SK-N-SH (cell line): ENCODE measurements around the gene GPR119. TPM values are rescaled to one million over a fixed set of nuclear protein-coding genes. Genes with fewer than 3 reads are reported as not detected.
"Not testable (repeated sequence)": the region's sequence is repeated elsewhere in the genome, so short reads cannot be mapped to it uniquely, and the experiment has no call there.

ENCODE experiments used
- CTCF ChIA-PET: fragments of 300-600, 350-600 bp; formaldehyde crosslinking; extraction: SDS; loops from one replicate; lab custom pipeline; 2021; lab: Yijun Ruan, JAX
- POLR2A ChIA-PET: fragments of 350-600 bp; sonication (Branson Sonifier 250); formaldehyde crosslinking; extraction: SDS; loops from one replicate; lab custom pipeline; 2020; ENCODE audit warnings: antibody characterized with exemption, inconsistent platforms; lab: Yijun Ruan, JAX
- DNase-seq: peaks from one replicate; pipeline ENCODE4 v3.0.0; 2012
- H2AFZ ChIP-seq: fragments of 200-600 bp; sonication (generic); 2 replicates; pipeline ENCODE4 v1.8.1; 2016; ENCODE audit warnings: antibody characterized with exemption, mild to moderate bottlenecking, low read depth
- H3F3A ChIP-seq: fragments of 200-600 bp; sonication (generic); replicated peaks from 2 replicates; pipeline ENCODE3; 2016; ENCODE audit warnings: antibody characterized with exemption, mild to moderate bottlenecking; ENCODE audit not compliant: insufficient read depth
- H3K27ac ChIP-seq, 2 experiments: fragments of 200-500 bp in 1 of 2; fragments of 200-600 bp in 1 of 2; sonication (Bioruptor generic) in 1 of 2; sonication (generic), shearing (Covaris generic) in 1 of 2; 2 replicates each; pipeline versions ENCODE4 v1.5.1 to v1.6.1; 2014 to 2016; ENCODE audit warnings: low read depth in 2 of 2, inconsistent platforms in 1 of 2, low read length in 1 of 2, mild to moderate bottlenecking in 1 of 2, mixed read lengths in 1 of 2
- H3K27me3 ChIP-seq: fragments of 200-600 bp; sonication (generic), shearing (Covaris generic); 2 replicates; pipeline ENCODE4 v1.6.1; 2016; ENCODE audit warnings: mixed run types; ENCODE audit not compliant: insufficient read depth
- H3K36me3 ChIP-seq, 2 experiments: fragments of 200-500 bp in 1 of 2; fragments of 200-600 bp in 1 of 2; sonication (Bioruptor generic) in 1 of 2; sonication (generic) in 1 of 2; replicated peaks in 1 of 2; 2 replicates each; pipeline versions ENCODE3 to v1.5.1; 2014 to 2016; ENCODE audit warnings: low read length in 1 of 2, mild to moderate bottlenecking in 1 of 2; ENCODE audit not compliant: insufficient read depth in 2 of 2, control insufficient read depth in 1 of 2
- H3K4me1 ChIP-seq, 2 experiments: fragments of 200-500 bp in 1 of 2; fragments of 200-600 bp in 1 of 2; sonication (Bioruptor generic) in 1 of 2; sonication (generic), shearing (Covaris generic) in 1 of 2; 2 replicates each; pipeline versions ENCODE4 v1.5.1 to v1.6.1; 2014 to 2016; ENCODE audit warnings: low read depth in 1 of 2, low read length in 1 of 2, mixed run types in 1 of 2; ENCODE audit not compliant: insufficient read depth in 2 of 2, control insufficient read depth in 1 of 2
- H3K4me2 ChIP-seq: fragments of 200-600 bp; sonication (generic), shearing (Covaris generic); 2 replicates; pipeline ENCODE4 v1.6.1; 2017; ENCODE audit warnings: mixed run types
- H3K4me3 ChIP-seq, 2 experiments: fragments of 200-500 bp in 1 of 2; fragments of 200-600 bp in 1 of 2; sonication (Bioruptor generic) in 1 of 2; sonication (generic), shearing (Covaris generic) in 1 of 2; 2 replicates each; pipeline versions ENCODE4 v1.5.1 to v1.8.1; 2014 to 2016; ENCODE audit warnings: low read depth in 2 of 2, inconsistent platforms in 1 of 2, low read length in 1 of 2, mild to moderate bottlenecking in 1 of 2, mixed read lengths in 1 of 2, moderate library complexity in 1 of 2
- H3K79me2 ChIP-seq: fragments of 200-600 bp; sonication (generic); 2 replicates; pipeline ENCODE4 v1.8.1; 2017; ENCODE audit warnings: mild to moderate bottlenecking; ENCODE audit not compliant: insufficient read depth
- H3K9ac ChIP-seq: fragments of 200-600 bp; sonication (generic); 2 replicates; pipeline ENCODE4 v1.6.1; 2017; ENCODE audit warnings: mixed run types
- H3K9me2 ChIP-seq: fragments of 200-600 bp; sonication (generic); 2 replicates; pipeline ENCODE4 v1.6.1; 2017; ENCODE audit warnings: mixed run types
- H3K9me3 ChIP-seq: fragments of 200-600 bp; sonication (generic); 2 replicates; pipeline ENCODE4 v1.6.1; 2017; ENCODE audit warnings: mixed run types, mild to moderate bottlenecking, moderate library complexity
- H4K20me1 ChIP-seq: fragments of 200-600 bp; sonication (generic); 2 replicates; pipeline ENCODE4 v1.6.1; 2017; ENCODE audit warnings: mild to moderate bottlenecking, mixed run types; ENCODE audit not compliant: insufficient read depth
- ELF1 ChIP-seq: IDR thresholded peaks from 2 replicates; pipeline ENCODE4 v1.4.0; 2012
- GABPA ChIP-seq: IDR thresholded peaks from 2 replicates; pipeline ENCODE4 v1.4.0; 2012; ENCODE audit warnings: low read depth, mild to moderate bottlenecking
- NFIC ChIP-seq: IDR thresholded peaks from 2 replicates; pipeline ENCODE4 v1.4.0; 2012; ENCODE audit warnings: borderline replicate concordance
- NRF1 ChIP-seq: IDR thresholded peaks from 2 replicates; pipeline ENCODE4 v1.6.1; 2012; ENCODE audit warnings: low read depth, mild to moderate bottlenecking, low read length
- POLR2AphosphoS5 ChIP-seq: IDR thresholded peaks from 2 replicates; pipeline ENCODE4 v1.6.1; 2012; ENCODE audit warnings: low read depth, low read length
- RCOR1 ChIP-seq: fragments of 150-350 bp; IDR thresholded peaks from 2 replicates; pipeline ENCODE4 v1.6.1; 2017; ENCODE audit warnings: antibody characterized with exemption, low read length
- RFX5 ChIP-seq: IDR thresholded peaks from 2 replicates; pipeline ENCODE4 v1.6.1; 2012; ENCODE audit warnings: mild to moderate bottlenecking, improper control_type of control experiment, low read length
- RXRA ChIP-seq: IDR thresholded peaks from 2 replicates; pipeline ENCODE4 v1.4.0; 2012; ENCODE audit warnings: low read depth, mild to moderate bottlenecking, borderline replicate concordance
- WGBS: methylation state at CpG from one replicate; pipeline ENCODE4 v1.1.6; 2017; ENCODE audit warnings: low lambda C conversion rate; 5-methylcytosine and 5-hydroxymethylcytosine counted together
- polyA plus RNA-seq, 3 experiments: library from polyadenylated mRNA; depleted of rRNA; stranded (reverse); fragments of >200 nt; gene quantifications; 2 replicates each; pipeline ENCODE4 v1.2.3, GENCODE V29; 2012
- TF ChIP-seq, protein P1 (sequence below): IDR thresholded peaks from 2 replicates; pipeline ENCODE4 v1.4.0; 2012; ENCODE audit warnings: low read depth, borderline replicate concordance
- TF ChIP-seq, protein P2 (sequence below): IDR thresholded peaks from 2 replicates; pipeline ENCODE4 v1.6.1; 2012; ENCODE audit warnings: mild to moderate bottlenecking, low read depth, low read length, moderate library complexity

The GPR119 gene
- polyA plus RNA-seq, 1 of the 3 experiments (the other 2 are of a cell fraction) = not detected

DNA sequence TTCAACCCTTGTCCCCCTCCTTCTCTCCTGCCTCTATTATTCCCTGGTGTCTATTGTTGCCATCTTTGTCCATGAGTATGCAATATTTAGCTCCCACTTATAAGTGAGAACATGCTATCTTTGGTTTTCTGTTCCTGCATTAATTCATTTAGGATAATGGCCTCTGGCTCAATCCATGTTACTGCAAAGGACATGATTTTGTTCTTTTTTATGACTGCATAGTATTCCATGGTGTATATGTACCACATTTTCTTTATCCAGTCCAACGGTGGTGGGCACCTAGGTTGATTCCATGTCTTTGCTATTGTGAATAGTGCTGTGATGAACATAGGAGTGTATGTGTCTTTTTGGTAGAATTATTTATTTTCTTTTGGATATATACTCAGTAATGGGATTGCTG, 33.4 kb downstream of the GPR119 start:
- H3K4me2 ChIP-seq, H3K27ac ChIP-seq, H3K9me2 ChIP-seq, H4K20me1 ChIP-seq, H3K4me1 ChIP-seq, H3K9me3 ChIP-seq, DNase-seq, POLR2A ChIA-PET, H3K4me3 ChIP-seq, H3K79me2 ChIP-seq, H3K9ac ChIP-seq, H3F3A ChIP-seq, H2AFZ ChIP-seq, H3K27me3 ChIP-seq: not testable (repeated sequence)
- CTCF ChIA-PET = interaction anchor here (1.2 kb wide), 1 partner anchor 42 kb away, joined by 3 read pairs; no protein-coding TSS in a partner anchor
- WGBS = 39% methylated on average over 1 of the region's 1 CpG
- peaks cover 13 to 20% of the 10 kb centered on the region in 2 experiments for H3K36me3 ChIP-seq

DNA sequence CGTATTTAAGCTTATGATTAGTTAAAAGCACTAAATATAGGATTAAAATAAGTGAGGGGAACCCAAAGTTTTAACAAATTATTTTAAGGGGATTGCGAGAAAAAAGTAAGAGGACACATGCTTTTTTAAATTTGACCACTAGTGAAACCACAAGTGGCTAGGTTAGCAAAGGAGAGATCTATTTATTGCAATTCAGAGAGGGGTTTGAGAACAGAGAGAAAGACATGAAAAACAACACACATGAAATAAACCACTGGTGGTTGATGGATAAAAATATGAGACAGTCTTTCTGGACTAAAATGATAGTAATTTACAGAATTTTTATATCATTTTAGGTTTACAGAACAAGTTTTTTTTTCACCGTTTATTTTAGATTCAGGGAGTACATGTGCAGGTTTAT, 33.9 kb downstream of the GPR119 start:
- TF ChIP-seq, protein P1, sequence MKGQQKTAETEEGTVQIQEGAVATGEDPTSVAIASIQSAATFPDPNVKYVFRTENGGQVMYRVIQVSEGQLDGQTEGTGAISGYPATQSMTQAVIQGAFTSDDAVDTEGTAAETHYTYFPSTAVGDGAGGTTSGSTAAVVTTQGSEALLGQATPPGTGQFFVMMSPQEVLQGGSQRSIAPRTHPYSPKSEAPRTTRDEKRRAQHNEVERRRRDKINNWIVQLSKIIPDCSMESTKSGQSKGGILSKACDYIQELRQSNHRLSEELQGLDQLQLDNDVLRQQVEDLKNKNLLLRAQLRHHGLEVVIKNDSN = no peak
- TF ChIP-seq GABPA (no peak), RCOR1 (no peak), RFX5 (no peak), NRF1 (no peak), NFIC (no peak), RXRA (no peak), POLR2AphosphoS5 (no peak), ELF1 (no peak)
- TF ChIP-seq, protein P2, sequence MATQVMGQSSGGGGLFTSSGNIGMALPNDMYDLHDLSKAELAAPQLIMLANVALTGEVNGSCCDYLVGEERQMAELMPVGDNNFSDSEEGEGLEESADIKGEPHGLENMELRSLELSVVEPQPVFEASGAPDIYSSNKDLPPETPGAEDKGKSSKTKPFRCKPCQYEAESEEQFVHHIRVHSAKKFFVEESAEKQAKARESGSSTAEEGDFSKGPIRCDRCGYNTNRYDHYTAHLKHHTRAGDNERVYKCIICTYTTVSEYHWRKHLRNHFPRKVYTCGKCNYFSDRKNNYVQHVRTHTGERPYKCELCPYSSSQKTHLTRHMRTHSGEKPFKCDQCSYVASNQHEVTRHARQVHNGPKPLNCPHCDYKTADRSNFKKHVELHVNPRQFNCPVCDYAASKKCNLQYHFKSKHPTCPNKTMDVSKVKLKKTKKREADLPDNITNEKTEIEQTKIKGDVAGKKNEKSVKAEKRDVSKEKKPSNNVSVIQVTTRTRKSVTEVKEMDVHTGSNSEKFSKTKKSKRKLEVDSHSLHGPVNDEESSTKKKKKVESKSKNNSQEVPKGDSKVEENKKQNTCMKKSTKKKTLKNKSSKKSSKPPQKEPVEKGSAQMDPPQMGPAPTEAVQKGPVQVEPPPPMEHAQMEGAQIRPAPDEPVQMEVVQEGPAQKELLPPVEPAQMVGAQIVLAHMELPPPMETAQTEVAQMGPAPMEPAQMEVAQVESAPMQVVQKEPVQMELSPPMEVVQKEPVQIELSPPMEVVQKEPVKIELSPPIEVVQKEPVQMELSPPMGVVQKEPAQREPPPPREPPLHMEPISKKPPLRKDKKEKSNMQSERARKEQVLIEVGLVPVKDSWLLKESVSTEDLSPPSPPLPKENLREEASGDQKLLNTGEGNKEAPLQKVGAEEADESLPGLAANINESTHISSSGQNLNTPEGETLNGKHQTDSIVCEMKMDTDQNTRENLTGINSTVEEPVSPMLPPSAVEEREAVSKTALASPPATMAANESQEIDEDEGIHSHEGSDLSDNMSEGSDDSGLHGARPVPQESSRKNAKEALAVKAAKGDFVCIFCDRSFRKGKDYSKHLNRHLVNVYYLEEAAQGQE = no peak
- Histone ChIP-seq H3K4me1 (no peaks in the 10 kb centered on the region), H3K4me2 (no peak overlapping the region), H3F3A (peaks cover 5% of the 10 kb centered on the region), H4K20me1 (no peaks in the 10 kb centered on the region), H3K9me2 (no peaks in the 10 kb centered on the region), H3K27ac (no peak overlapping the region), H3K4me3 (no peak overlapping the region), H3K36me3 (peaks cover 13 to 20% of the 10 kb centered on the region in 2 experiments), H3K79me2 (no peaks in the 10 kb centered on the region), H3K27me3 (no peaks in the 10 kb centered on the region), H2AFZ (no peak overlapping the region), H3K9me3 (no peaks in the 10 kb centered on the region), H3K9ac (no peak overlapping the region)
- DNase-seq = no peak
- ChIA-PET POLR2A (no interaction called here), CTCF (interaction anchor here (1.2 kb wide), 1 partner anchor 42 kb away, joined by 3 read pairs; no protein-coding TSS in a partner anchor)
- 40% methylated on average over 3 of the region's 3 CpGs for WGBS
